HG02943 (cell line): ENCODE measurements around the gene PRLR.
A peak's percentile ranks its signal among the peaks of the same experiment; 100 is the strongest.

Experiments
- ATAC-seq: cut with Tn5 transposase; IDR thresholded peaks from one replicate; pipeline ENCODE4 v1.9.1; 2021; ENCODE audit warnings: mild to moderate bottlenecking, low read depth, moderate library complexity; ENCODE audit not compliant: unreplicated experiment

Gene PRLR

GRCh38 chr5:35095366-35095765 is 134.9 kb downstream of the PRLR start:
- ATAC-seq, result no peak

GRCh38 chr5:35094948-35095347 is 135.3 kb downstream of the PRLR start:
- ATAC-seq, result no peak

- ATAC-seq, result no peak
Measured at GRCh38 chr5:35092703-35093102, 137.6 kb downstream of the PRLR start.

- ATAC-seq, result no peak
Measured at GRCh38 chr5:35091704-35092103, 138.6 kb downstream of the PRLR start.

- no peak for ATAC-seq
Measured at GRCh38 chr5:35089334-35090314, 140.7 kb downstream of the PRLR start.

- no peak for ATAC-seq
Measured at GRCh38 chr5:35087991-35088390, 142.3 kb downstream of the PRLR start.

GRCh38 chr5:35083150-35083549 is 147.1 kb downstream of the PRLR start:
- ATAC-seq, result no peak

- no peak for ATAC-seq
Measured at GRCh38 chr5:35082530-35082929, 147.8 kb downstream of the PRLR start.

GRCh38 chr5:35081134-35081533 is 149.2 kb downstream of the PRLR start:
- no peak for ATAC-seq

GRCh38 chr5:35073160-35073559 is 157.1 kb downstream of the PRLR start:
- ATAC-seq, result no peak

- no peak for ATAC-seq
Measured at GRCh38 chr5:35069188-35069587, 161.1 kb downstream of the PRLR start.

GRCh38 chr5:35067985-35068384 is 162.3 kb downstream of the PRLR start:
- ATAC-seq, result no peak

GRCh38 chr5:35066260-35066795 is 164.0 kb downstream of the PRLR start:
- no peak for ATAC-seq

GRCh38 chr5:35063414-35063813 is 166.9 kb downstream of the PRLR start:
- ATAC-seq, result no peak

- ATAC-seq, result no peak
Measured at GRCh38 chr5:35061211-35061770, 169.0 kb downstream of the PRLR start.

- ATAC-seq, result no peak
Measured at GRCh38 chr5:35060236-35060635, 170.1 kb downstream of the PRLR start.

GRCh38 chr5:35059251-35059650 is 171.0 kb downstream of the PRLR start:
- ATAC-seq, result no peak

GRCh38 chr5:35058374-35058788 is 171.9 kb downstream of the PRLR start:
- ATAC-seq, result peak; percentile 84

GRCh38 chr5:35056686-35057085 is 173.6 kb downstream of the PRLR start:
- ATAC-seq, result no peak

- no peak for ATAC-seq
Measured at GRCh38 chr5:35052838-35053237, 177.4 kb downstream of the PRLR start.

- ATAC-seq, result no peak
Measured at GRCh38 chr5:35050541-35051126, 179.7 kb downstream of the PRLR start.
